ENCODE measurements around the gene LRP2.

DNA sequence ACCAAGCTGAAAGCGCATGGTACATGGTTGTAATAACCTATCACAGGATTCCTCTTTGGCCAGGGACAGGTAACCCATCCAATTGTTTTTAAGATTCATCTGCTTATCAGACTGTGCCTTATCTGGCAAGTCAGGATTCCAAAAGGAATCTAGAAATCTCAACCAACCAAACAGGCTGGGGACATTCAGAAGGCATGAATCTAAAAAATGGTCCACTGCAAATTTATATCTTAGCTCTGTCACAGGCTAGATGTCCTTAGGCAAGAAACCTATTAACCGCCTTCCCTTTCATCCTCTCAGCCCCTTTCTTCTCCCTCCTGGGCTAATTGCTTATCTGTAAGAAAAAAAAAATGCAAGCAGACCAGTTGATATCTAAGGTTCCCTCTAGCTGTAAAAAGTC, 4.3 kb downstream of the LRP2 start:
- TF ChIP-seq ZNF274 (IDR thresholded peaks at IDR 0.05; ENCODE audit: low read depth, low read length): no peak
- TF ChIP-seq YY1 (IDR thresholded peaks at IDR 0.05; ENCODE audit: insufficient read depth, insufficient read length): no peak
- no peak for TF ChIP-seq SUZ12 (IDR thresholded peaks at IDR 0.05; ENCODE audit: extremely low read depth, insufficient read depth, insufficient read length)
